H9 (cell line): ENCODE results near the gene EVPL. TPM values are rescaled to one million over a fixed set of nuclear protein-coding genes. Genes with fewer than 3 reads are reported as not detected.

ENCODE experiments used
- DNase-seq: peaks from one replicate; pipeline ENCODE4 v3.0.0-alpha.2; 2017
- H2AFZ ChIP-seq: one replicate; pipeline ENCODE4 v1.6.1; 2013; ENCODE audit warnings: mild to moderate bottlenecking, low read length, control low read depth, moderate library complexity
- H2AK5ac ChIP-seq: 2 replicates; pipeline ENCODE4 v1.6.1; 2013; ENCODE audit warnings: low read length, control low read depth, mixed read lengths; ENCODE audit not compliant: insufficient read length
- H2BK120ac ChIP-seq: one replicate; pipeline ENCODE4 v1.6.1; 2013; ENCODE audit warnings: low read depth, mild to moderate bottlenecking, low read length, control low read depth, inconsistent platforms; ENCODE audit not compliant: poor library complexity, severe bottlenecking
- H2BK12ac ChIP-seq: 2 replicates; pipeline ENCODE4 v1.6.1; 2013; ENCODE audit warnings: low read length, control low read depth, mixed read lengths, low read depth; ENCODE audit not compliant: insufficient read length
- H2BK15ac ChIP-seq: 2 replicates; pipeline ENCODE4 v1.6.1; 2013; ENCODE audit warnings: low read depth, low read length, control low read depth
- H2BK20ac ChIP-seq: one replicate; pipeline ENCODE4 v1.6.1; 2013; ENCODE audit warnings: low read depth, mild to moderate bottlenecking, low read length, control low read depth, inconsistent platforms; ENCODE audit not compliant: poor library complexity, severe bottlenecking
- H2BK5ac ChIP-seq: 2 replicates; pipeline ENCODE4 v1.6.1; 2013; ENCODE audit warnings: low read length, control low read depth, mixed read lengths; ENCODE audit not compliant: insufficient read length
- H3K14ac ChIP-seq: 2 replicates; pipeline ENCODE4 v1.6.1; 2013; ENCODE audit warnings: low read length, control low read depth; ENCODE audit not compliant: insufficient read depth
- H3K18ac ChIP-seq: 2 replicates; pipeline ENCODE4 v1.6.1; 2013; ENCODE audit warnings: low read depth, mild to moderate bottlenecking, mixed read lengths, low read length, control low read depth; ENCODE audit not compliant: insufficient read length
- H3K23ac ChIP-seq: 2 replicates; pipeline ENCODE4 v1.6.1; 2013; ENCODE audit warnings: low read length, control low read depth, mixed read lengths, low read depth; ENCODE audit not compliant: insufficient read length
- H3K23me2 ChIP-seq: 2 replicates; pipeline ENCODE4 v1.6.1; 2013; ENCODE audit warnings: low read depth, mild to moderate bottlenecking, mixed read lengths, low read length, control low read depth; ENCODE audit not compliant: insufficient read length, poor library complexity, severe bottlenecking
- H3K27ac ChIP-seq: 2 replicates; pipeline ENCODE4 v1.5.1; 2013; ENCODE audit warnings: low read length, control low read depth, mixed read lengths, low read depth; ENCODE audit not compliant: insufficient read length
- H3K27me3 ChIP-seq: 2 replicates; pipeline ENCODE4 v1.6.1; 2013; ENCODE audit warnings: low read length, control low read depth, inconsistent platforms; ENCODE audit not compliant: insufficient read depth
- H3K4ac ChIP-seq: 2 replicates; pipeline ENCODE4 v1.6.1; 2013; ENCODE audit warnings: low read depth, mild to moderate bottlenecking, control low read depth, inconsistent platforms, low read length, moderate library complexity
- H3K4me1 ChIP-seq: 2 replicates; pipeline ENCODE4 v1.6.1; 2013; ENCODE audit warnings: low read length, control low read depth, inconsistent platforms; ENCODE audit not compliant: insufficient read depth
- H3K4me2 ChIP-seq: 2 replicates; pipeline ENCODE4 v1.6.1; 2013; ENCODE audit warnings: low read length, control low read depth, mixed read lengths; ENCODE audit not compliant: insufficient read length, insufficient read depth
- H3K56ac ChIP-seq: 2 replicates; pipeline ENCODE4 v1.6.1; 2013; ENCODE audit warnings: low read depth, mild to moderate bottlenecking, mixed read lengths, low read length, control low read depth; ENCODE audit not compliant: insufficient read length
- H3K79me1 ChIP-seq: 2 replicates; pipeline ENCODE4 v1.6.1; 2013; ENCODE audit warnings: low read depth, mild to moderate bottlenecking, moderate library complexity, low read length, control low read depth, inconsistent platforms; ENCODE audit not compliant: insufficient read depth, poor library complexity, severe bottlenecking
- H3K79me2 ChIP-seq: 2 replicates; pipeline ENCODE4 v1.6.1; 2013; ENCODE audit warnings: low read length, control low read depth, inconsistent platforms; ENCODE audit not compliant: insufficient read depth
- H3K9ac ChIP-seq: 2 replicates; pipeline ENCODE4 v1.6.1; 2013; ENCODE audit warnings: low read length, control low read depth, mixed read lengths; ENCODE audit not compliant: insufficient read length; ENCODE audit errors: extremely low read depth
- H3K9me3 ChIP-seq: one replicate; pipeline ENCODE4 v1.6.1; 2013; ENCODE audit warnings: low read depth, low read length, inconsistent platforms; ENCODE audit not compliant: control insufficient read depth
- H3T11ph ChIP-seq: one replicate; pipeline ENCODE4 v1.6.1; 2013; ENCODE audit warnings: mild to moderate bottlenecking, low read length, control low read depth, inconsistent platforms
- H4K20me1 ChIP-seq: one replicate; pipeline ENCODE4 v1.6.1; 2013; ENCODE audit not compliant: control insufficient read depth, insufficient read length, insufficient read depth
- H4K5ac ChIP-seq: 2 replicates; pipeline ENCODE4 v1.6.1; 2013; ENCODE audit warnings: low read depth, mild to moderate bottlenecking, mixed read lengths, low read length, control low read depth; ENCODE audit not compliant: insufficient read length
- H4K8ac ChIP-seq: replicated peaks from 2 replicates; pipeline ENCODE4 v1.6.1; 2013; ENCODE audit warnings: low read length, control low read depth, mixed read lengths, low read depth; ENCODE audit not compliant: insufficient read length
- H4K91ac ChIP-seq: 2 replicates; pipeline ENCODE4 v1.6.1; 2013; ENCODE audit warnings: low read depth, mild to moderate bottlenecking, moderate library complexity, mixed read lengths, low read length, control low read depth; ENCODE audit not compliant: insufficient read length
- H3K27ac Mint-ChIP-seq, 3 experiments: 2 replicates in 2 of 3; 3 replicates in 1 of 3; pipeline ENCODE4 v1.8.0; 2020 to 2021; ENCODE audit warnings: mixed read lengths in 3 of 3, mild to moderate bottlenecking in 1 of 3, moderate library complexity in 1 of 3
- H3K27me3 Mint-ChIP-seq: 2 replicates; pipeline ENCODE4 v1.8.0; 2021; ENCODE audit warnings: low read depth, mild to moderate bottlenecking, moderate library complexity, mixed read lengths
- H3K36me3 Mint-ChIP-seq, 3 experiments: 2 replicates in 2 of 3; 3 replicates in 1 of 3; pipeline ENCODE4 v1.8.0; 2020 to 2021; ENCODE audit warnings: low read depth in 3 of 3, mixed read lengths in 3 of 3; ENCODE audit not compliant: insufficient read depth in 1 of 3
- H3K4me1 Mint-ChIP-seq, 2 experiments: 2 replicates each; pipeline ENCODE4 v1.8.0; 2020; ENCODE audit warnings: mixed read lengths in 2 of 2
- H3K4me3 Mint-ChIP-seq, 2 experiments: 2 replicates in 1 of 2; 3 replicates in 1 of 2; pipeline ENCODE4 v1.8.0; 2020 to 2021; ENCODE audit warnings: mild to moderate bottlenecking in 2 of 2, mixed read lengths in 2 of 2, moderate library complexity in 1 of 2
- H3K9me3 Mint-ChIP-seq, 2 experiments: 2 replicates in 1 of 2; 3 replicates in 1 of 2; pipeline ENCODE4 v1.8.0; 2020; ENCODE audit warnings: mild to moderate bottlenecking in 2 of 2, mixed read lengths in 2 of 2, moderate library complexity in 1 of 2
- CTCF ChIP-seq: fragments of 200-600 bp; sonication (generic); conservative IDR thresholded peaks from 3 replicates; pipeline ENCODE4 v1.8.0; 2021; ENCODE audit warnings: antibody characterized with exemption, mild to moderate bottlenecking
- WGBS: extraction: QIAGEN DNeasy Blood & Tissue Kit; methylation state at CpG from one replicate; pipeline ENCODE4 v1.1.7; 2013; ENCODE audit warnings: missing lambda C conversion rate, low lambda C conversion rate, mixed read lengths; ENCODE audit not compliant: insufficient read length; ENCODE audit errors: extremely low coverage; 5-methylcytosine and 5-hydroxymethylcytosine counted together
- total RNA-seq: library from RNA; stranded (reverse); gene quantifications from 2 replicates; pipeline ENCODE4 v1.2.1, GENCODE V29; 2021

The EVPL gene
- total RNA-seq, 1 experiment from 2014 or later = 0.48 TPM

GRCh38 chr17:75979705-75980187 is 47.4 kb downstream of the EVPL start:
- TF ChIP-seq CTCF = no peak
- H3T11ph ChIP-seq = no peak overlapping the region
- no peaks in the 10 kb centered on the region for H3K27me3 ChIP-seq
- Mint-ChIP-seq H3K27me3 (no peaks in the 10 kb centered on the region), H3K4me1 (peaks cover 58 to 64% of the 10 kb centered on the region in 2 experiments), H3K4me3 (peak overlapping the region; percentile 93 to 95), H3K36me3 (peaks cover 7 to 18% (median 17%) of the 10 kb centered on the region in 3 experiments; a peak in 6 of 7 replicates), H3K27ac (peak overlapping the region; percentile 99 to 100 (median 100)), H3K9me3 (no peaks in the 10 kb centered on the region)
- peaks cover 8% of the 10 kb centered on the region; the same call in 1 of the 2 replicates for H3K4me1 ChIP-seq
- peaks cover 1% of the 10 kb centered on the region; the same call in 1 of the 2 replicates for H3K79me2 ChIP-seq
- no peak overlapping the region; the same call in 1 of the 2 replicates for H3K4ac ChIP-seq
- H2AFZ ChIP-seq = no peak overlapping the region
- no peak overlapping the region for H2BK15ac ChIP-seq
- H3K18ac ChIP-seq = peak overlapping the region; percentile 91
- no peaks in the 10 kb centered on the region for H3K79me1 ChIP-seq
- no peaks in the 10 kb centered on the region for H3K9me3 ChIP-seq
- no peak overlapping the region for H4K5ac ChIP-seq
- no peak overlapping the region for H2BK5ac ChIP-seq
- peak overlapping the region; percentile 91 for H3K14ac ChIP-seq
- H3K27ac ChIP-seq = peak overlapping the region; percentile 80
- H2BK120ac ChIP-seq = no peak overlapping the region
- no peaks in the 10 kb centered on the region for H4K20me1 ChIP-seq
- no CpG with 5 or more reads among the region's 19 CpGs for WGBS
- DNase-seq = no peak
- H4K91ac ChIP-seq = no peak overlapping the region
- H3K23me2 ChIP-seq = peaks cover 11% of the 10 kb centered on the region
- H2AK5ac ChIP-seq = no peak overlapping the region
- H3K56ac ChIP-seq = no peak overlapping the region
- peak overlapping the region; percentile 79 for H3K9ac ChIP-seq
- H3K23ac ChIP-seq = no peak overlapping the region
- H4K8ac ChIP-seq = no peak overlapping the region
- no peak overlapping the region for H2BK20ac ChIP-seq
- H2BK12ac ChIP-seq = no peak overlapping the region
- H3K4me2 ChIP-seq = peak overlapping the region; percentile 93
